Hepatocyte (in vitro differentiated cells): Measurements from ENCODE around the gene OR56A5. TPM values are rescaled to one million over a fixed set of nuclear protein-coding genes. Genes with fewer than 3 reads are reported as not detected.
"Not testable (repeated sequence)": the region's sequence is repeated elsewhere in the genome, so short reads cannot be mapped to it uniquely, and the experiment has no call there.

Experiments
- DNase-seq: peaks from one replicate; pipeline ENCODE4 v3.0.0-alpha.2; 2016; ENCODE audit warnings: low spot score
- H2AFZ ChIP-seq: fragments of 200-600 bp; sonication (generic); 2 replicates; pipeline ENCODE4 v1.6.0; 2016; ENCODE audit warnings: antibody characterized with exemption, mild to moderate bottlenecking
- H3K27ac ChIP-seq: fragments of 200-600 bp; sonication (generic); 2 replicates; pipeline ENCODE4 v1.5.1; 2016; ENCODE audit warnings: mild to moderate bottlenecking
- H3K27me3 ChIP-seq: fragments of 200-600 bp; sonication (generic); 2 replicates; pipeline ENCODE4 v1.6.1; 2016
- H3K36me3 ChIP-seq: fragments of 200-600 bp; sonication (generic); replicated peaks from 2 replicates; pipeline ENCODE4 v1.5.1; 2016; ENCODE audit warnings: low read depth; ENCODE audit not compliant: insufficient read depth
- H3K4me1 ChIP-seq: fragments of 200-600 bp; sonication (generic); 2 replicates; pipeline ENCODE4 v1.5.1; 2016; ENCODE audit warnings: mild to moderate bottlenecking, moderate library complexity; ENCODE audit not compliant: insufficient read depth
- H3K4me2 ChIP-seq: fragments of 200-600 bp; sonication (generic); 2 replicates; pipeline ENCODE4 v1.6.0; 2016
- H3K4me3 ChIP-seq: fragments of 200-600 bp; sonication (generic); 2 replicates; pipeline ENCODE4 v1.5.1; 2016; ENCODE audit warnings: mild to moderate bottlenecking
- H3K79me2 ChIP-seq: fragments of 200-600 bp; sonication (generic); 2 replicates; pipeline ENCODE4 v1.6.0; 2017; ENCODE audit warnings: mild to moderate bottlenecking
- H3K9me2 ChIP-seq: fragments of 200-600 bp; sonication (generic); replicated peaks from 2 replicates; pipeline ENCODE4 v1.6.0; 2017; ENCODE audit warnings: mild to moderate bottlenecking; ENCODE audit not compliant: insufficient read depth
- H3K9me3 ChIP-seq: fragments of 200-600 bp; sonication (generic); 2 replicates; pipeline ENCODE4 v1.5.1; 2016; ENCODE audit warnings: low read depth, mild to moderate bottlenecking
- H4K20me1 ChIP-seq: fragments of 200-600 bp; sonication (generic); 2 replicates; pipeline ENCODE4 v1.6.0; 2016; ENCODE audit warnings: mild to moderate bottlenecking; ENCODE audit not compliant: insufficient read depth, poor library complexity, severe bottlenecking
- EZH2 ChIP-seq: fragments of 200-600 bp; sonication (generic); IDR thresholded peaks from 2 replicates; pipeline ENCODE4 v1.6.1; 2016; ENCODE audit warnings: antibody characterized with exemption, mild to moderate bottlenecking, borderline replicate concordance
- EZH2phosphoT487 ChIP-seq: fragments of 200-600 bp; sonication (generic); IDR thresholded peaks from one replicate; pipeline ENCODE4 v1.6.1; 2018; ENCODE audit warnings: antibody characterized with exemption, mild to moderate bottlenecking, low read depth, moderate library complexity; ENCODE audit not compliant: unreplicated experiment, severe bottlenecking
- WGBS: methylation state at CpG from one replicate; pipeline ENCODE4 v1.1.6; 2016; ENCODE audit warnings: low lambda C conversion rate; ENCODE audit errors: missing lambda C conversion rate; 5-methylcytosine and 5-hydroxymethylcytosine counted together
- polyA plus RNA-seq: library from polyadenylated mRNA; unstranded; fragments of >200 nt; fragmentation: Nextera tagmentation; extraction: Ambion mirVana; gene quantifications from 2 replicates; pipeline ENCODE4 v1.2.1, GENCODE V29; 2016
- total RNA-seq: library from RNA; depleted of rRNA; stranded (reverse); fragments of >200 nt; gene quantifications from 2 replicates; pipeline ENCODE4 v1.2.3, GENCODE V29; 2014
- TF ChIP-seq, protein P1 (sequence below): fragments of 200-600 bp; sonication (generic); IDR thresholded peaks from 2 replicates; pipeline ENCODE4 v1.5.1; 2016; ENCODE audit warnings: antibody characterized with exemption, mild to moderate bottlenecking; ENCODE audit not compliant: poor library complexity

The OR56A5 gene
- total and polyA plus RNA-seq, 2 experiments from 2014 or later, result not detected

DNA sequence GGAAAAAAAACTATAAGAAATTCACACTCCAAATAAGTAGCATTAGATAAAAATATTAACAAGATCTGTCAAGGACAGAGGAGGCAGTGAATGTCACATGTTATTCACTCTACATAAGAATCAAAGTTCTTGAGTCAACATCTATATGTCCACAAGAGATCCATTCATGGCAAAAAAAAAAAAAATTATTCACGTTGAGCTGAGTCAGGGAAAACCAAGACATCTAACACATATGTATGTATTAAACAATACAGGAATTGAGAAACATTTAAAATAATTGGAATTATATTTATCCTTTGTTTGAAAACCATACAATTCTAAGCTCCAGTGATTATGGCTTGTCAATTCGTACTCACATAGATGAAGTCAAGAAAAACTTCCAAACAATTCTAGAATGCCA, 1.3 kb downstream of the OR56A5 start:
- Histone ChIP-seq H3K9me2 (no peaks in the 10 kb centered on the region), H3K27me3 (peaks cover 11% of the 10 kb centered on the region), H3K9me3 (no peaks in the 10 kb centered on the region), H2AFZ (no peak overlapping the region), H3K36me3 (no peaks in the 10 kb centered on the region), H4K20me1 (no peaks in the 10 kb centered on the region), H3K4me3 (no peak overlapping the region), H3K4me1 (no peaks in the 10 kb centered on the region), H3K79me2 (no peaks in the 10 kb centered on the region), H3K4me2 (no peak overlapping the region), H3K27ac (no peak overlapping the region)
- whole genome bisulfite sequencing, result 86% methylated on average over 2 of the region's 2 CpGs
- TF ChIP-seq EZH2phosphoT487 (no peak), EZH2 (no peak)
- TF ChIP-seq, protein P1, sequence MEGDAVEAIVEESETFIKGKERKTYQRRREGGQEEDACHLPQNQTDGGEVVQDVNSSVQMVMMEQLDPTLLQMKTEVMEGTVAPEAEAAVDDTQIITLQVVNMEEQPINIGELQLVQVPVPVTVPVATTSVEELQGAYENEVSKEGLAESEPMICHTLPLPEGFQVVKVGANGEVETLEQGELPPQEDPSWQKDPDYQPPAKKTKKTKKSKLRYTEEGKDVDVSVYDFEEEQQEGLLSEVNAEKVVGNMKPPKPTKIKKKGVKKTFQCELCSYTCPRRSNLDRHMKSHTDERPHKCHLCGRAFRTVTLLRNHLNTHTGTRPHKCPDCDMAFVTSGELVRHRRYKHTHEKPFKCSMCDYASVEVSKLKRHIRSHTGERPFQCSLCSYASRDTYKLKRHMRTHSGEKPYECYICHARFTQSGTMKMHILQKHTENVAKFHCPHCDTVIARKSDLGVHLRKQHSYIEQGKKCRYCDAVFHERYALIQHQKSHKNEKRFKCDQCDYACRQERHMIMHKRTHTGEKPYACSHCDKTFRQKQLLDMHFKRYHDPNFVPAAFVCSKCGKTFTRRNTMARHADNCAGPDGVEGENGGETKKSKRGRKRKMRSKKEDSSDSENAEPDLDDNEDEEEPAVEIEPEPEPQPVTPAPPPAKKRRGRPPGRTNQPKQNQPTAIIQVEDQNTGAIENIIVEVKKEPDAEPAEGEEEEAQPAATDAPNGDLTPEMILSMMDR, result no peak
- no peak for DNase-seq

DNA sequence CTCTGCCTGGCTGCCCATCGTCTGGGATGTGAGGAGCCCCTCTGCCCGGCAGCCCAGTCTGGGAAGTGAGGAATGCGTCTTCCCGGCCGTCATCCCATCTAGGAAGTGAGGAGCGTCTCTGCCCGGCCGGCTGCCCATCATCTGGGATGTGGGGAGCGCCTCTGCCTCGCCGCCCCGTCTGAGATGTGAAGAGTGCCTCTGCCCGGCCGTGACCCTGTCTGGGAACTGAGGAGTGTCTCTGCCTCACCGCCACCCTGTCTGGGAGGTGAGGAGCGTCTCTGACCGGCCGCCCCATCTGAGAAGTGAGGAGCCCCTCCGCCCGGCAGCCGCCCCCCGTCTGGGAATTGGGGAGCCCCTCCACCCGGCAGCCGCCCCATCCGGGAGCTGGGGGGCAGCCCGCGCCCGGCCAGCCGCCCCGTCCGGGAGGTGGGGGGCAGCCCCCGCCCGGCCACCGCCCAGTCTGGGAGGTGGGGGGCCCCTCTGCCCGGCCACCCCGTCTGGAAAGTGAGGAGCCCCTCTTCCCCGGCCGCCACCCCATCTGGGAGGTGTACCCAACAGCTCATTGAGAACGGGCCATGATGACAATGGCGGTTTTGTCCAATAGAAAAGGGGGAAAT, 7.5 kb downstream of the OR56A5 start:
- H3K9me3 ChIP-seq, H2AFZ ChIP-seq, H3K9me2 ChIP-seq, DNase-seq, H3K36me3 ChIP-seq, H4K20me1 ChIP-seq, H3K4me3 ChIP-seq, H3K4me2 ChIP-seq, H3K27me3 ChIP-seq, H3K79me2 ChIP-seq, H3K4me1 ChIP-seq, H3K27ac ChIP-seq: not testable (repeated sequence)
- 92% methylated on average over 17 of the region's 40 CpGs for WGBS

DNA sequence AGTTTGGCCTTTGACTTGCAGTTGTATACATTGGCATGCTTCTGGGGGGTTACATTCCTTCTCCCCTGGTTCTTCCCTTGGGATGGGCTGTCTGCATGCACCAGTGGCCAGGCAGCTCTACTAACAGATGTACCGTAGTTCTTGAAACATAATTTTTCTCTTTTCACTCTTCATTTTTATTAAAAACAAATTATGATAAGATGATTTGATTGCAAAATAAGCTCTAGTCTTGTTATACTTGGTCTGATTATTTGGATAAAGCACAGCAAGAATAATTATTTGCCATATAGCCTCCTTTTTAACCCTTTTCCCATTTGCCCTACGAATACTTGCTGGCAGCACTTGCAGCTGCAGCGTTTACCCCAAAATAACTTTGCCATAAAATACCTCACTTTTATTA, 12.7 kb downstream of the OR56A5 start:
- H3K4me1 ChIP-seq, result no peaks in the 10 kb centered on the region
- no peaks in the 10 kb centered on the region for H3K79me2 ChIP-seq
- H3K9me3 ChIP-seq, result no peaks in the 10 kb centered on the region
- H3K27me3 ChIP-seq, result no peaks in the 10 kb centered on the region
- H4K20me1 ChIP-seq, result no peaks in the 10 kb centered on the region
- H3K27ac ChIP-seq, result no peak overlapping the region
- no peaks in the 10 kb centered on the region for H3K36me3 ChIP-seq
- H3K9me2 ChIP-seq, result no peaks in the 10 kb centered on the region
- no peak for DNase-seq
- H2AFZ ChIP-seq, result no peak overlapping the region
- H3K4me2 ChIP-seq, result no peak overlapping the region
- TF ChIP-seq, protein P1, result no peak
- TF ChIP-seq EZH2phosphoT487, result no peak
- TF ChIP-seq EZH2, result no peak
- no peak overlapping the region for H3K4me3 ChIP-seq
- 95% methylated on average over 3 of the region's 3 CpGs for WGBS

DNA sequence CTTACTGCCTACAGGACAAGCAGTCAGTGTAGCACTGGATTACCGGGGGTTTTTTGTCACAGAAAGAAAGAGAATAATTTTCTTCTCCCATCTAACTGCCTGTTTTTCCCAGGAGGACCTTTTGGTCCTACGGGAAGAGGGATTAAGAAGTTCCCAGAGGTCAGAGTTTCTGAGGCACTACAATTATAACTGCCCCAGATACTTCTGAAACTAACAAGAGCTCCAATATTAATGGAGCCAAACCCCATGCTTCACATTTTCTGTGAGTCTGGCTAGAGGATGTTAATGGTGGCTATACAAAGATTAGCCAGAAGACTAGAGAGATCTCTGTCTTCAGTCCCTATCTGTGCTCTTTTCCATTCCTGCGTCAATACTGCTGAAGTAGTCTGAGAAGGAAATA, 26.3 kb downstream of the OR56A5 start, which contains the start of gene OR56A3:
Gene OR56A3, plus strand, starts transcription at position 301 of the 400 bp plus-strand sequence. CDS start 5,096 bp downstream, outside the sequence.
- Histone ChIP-seq H4K20me1 (no peaks in the 10 kb centered on the region), H3K9me2 (no peaks in the 10 kb centered on the region), H3K27me3 (no peaks in the 10 kb centered on the region), H3K4me3 (no peak within 1 kb of the TSS), H3K27ac (no peak within 1 kb of the TSS), H3K9me3 (no peaks in the 10 kb centered on the region), H3K4me2 (no peak within 1 kb of the TSS), H3K4me1 (no peaks in the 10 kb centered on the region), H2AFZ (no peak within 1 kb of the TSS), H3K36me3 (no peaks in the 10 kb centered on the region), H3K79me2 (no peaks in the 10 kb centered on the region)
- no peak for DNase-seq
- 86% methylated on average over 3 of the region's 3 CpGs for WGBS
- TF ChIP-seq, protein P1, result no peak
- TF ChIP-seq EZH2phosphoT487, result no peak
- TF ChIP-seq EZH2, result no peak
